Fibroblast of skin of back (primary cell): ENCODE results near the gene SETBP1.

Experiments
- DNase-seq: peaks from one replicate; pipeline ENCODE4 v3.0.0-alpha.2; 2013

Gene SETBP1

GRCh38 chr18:44817831-44818473 is 137.3 kb downstream of the SETBP1 start:
- DNase-seq, result no peak

DNA sequence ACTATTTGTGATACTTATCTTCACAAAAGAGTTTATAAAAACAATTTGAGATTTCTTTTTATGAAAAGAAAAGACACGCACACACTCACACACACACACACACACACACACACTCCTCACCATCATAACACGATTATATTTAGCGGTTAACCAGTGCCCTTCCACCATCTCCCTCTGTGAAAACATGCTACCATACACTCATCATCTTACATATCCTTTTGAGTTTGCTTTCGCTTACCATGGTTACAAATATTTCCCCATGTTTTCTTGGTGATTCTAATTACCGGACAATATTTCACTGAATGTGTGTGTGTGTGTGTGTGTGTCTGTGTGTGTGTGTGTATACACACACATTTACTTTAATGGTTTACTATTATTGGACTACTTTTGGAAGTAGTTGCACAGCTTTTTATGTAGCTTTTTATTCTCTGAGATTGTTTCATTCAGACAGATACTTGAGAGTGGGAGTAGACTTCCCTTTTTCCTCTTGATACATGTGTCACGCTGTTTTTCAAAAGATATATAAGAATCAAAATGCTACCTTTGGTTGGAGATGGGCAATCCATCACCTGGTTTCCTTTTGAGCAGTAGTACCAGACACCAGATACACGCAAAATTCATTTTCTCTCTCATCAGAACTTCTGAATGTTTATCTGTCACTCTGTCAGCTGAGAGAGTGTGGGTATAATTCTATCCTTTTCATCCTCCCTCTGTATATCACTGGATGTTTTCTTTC is 138.1 kb downstream of the SETBP1 start:
- peak; percentile 6 for DNase-seq

DNA sequence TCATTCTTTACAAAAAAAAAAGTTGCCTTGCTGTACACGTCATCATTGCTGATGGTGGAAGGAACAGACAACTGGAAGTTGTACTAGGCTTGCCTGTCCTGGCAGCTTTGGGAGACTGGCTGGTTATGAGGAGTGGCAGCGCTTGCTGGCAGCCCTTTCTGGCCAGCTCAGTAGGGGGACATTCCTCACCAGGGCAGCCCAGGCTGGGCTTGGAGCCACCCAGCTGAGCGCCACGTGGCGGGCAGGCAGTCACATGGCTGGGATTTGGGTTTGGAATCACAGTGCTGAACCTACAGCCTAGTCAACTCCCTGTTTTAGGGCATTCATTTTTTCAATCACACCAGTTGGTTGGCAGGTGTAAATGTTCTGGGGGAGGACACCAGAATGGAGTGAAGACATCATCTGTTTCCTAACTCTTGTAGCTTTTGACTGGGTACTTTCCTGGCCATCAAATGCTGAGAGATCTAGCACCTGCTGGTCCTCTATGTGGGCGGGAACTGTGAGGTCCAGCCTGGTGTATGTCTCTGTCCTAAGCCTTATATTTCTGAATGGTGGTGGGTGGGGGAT is 139.3 kb downstream of the SETBP1 start:
- peak; percentile 27 for DNase-seq

GRCh38 chr18:44821924-44822323 is 141.2 kb downstream of the SETBP1 start:
- no peak for DNase-seq

DNA sequence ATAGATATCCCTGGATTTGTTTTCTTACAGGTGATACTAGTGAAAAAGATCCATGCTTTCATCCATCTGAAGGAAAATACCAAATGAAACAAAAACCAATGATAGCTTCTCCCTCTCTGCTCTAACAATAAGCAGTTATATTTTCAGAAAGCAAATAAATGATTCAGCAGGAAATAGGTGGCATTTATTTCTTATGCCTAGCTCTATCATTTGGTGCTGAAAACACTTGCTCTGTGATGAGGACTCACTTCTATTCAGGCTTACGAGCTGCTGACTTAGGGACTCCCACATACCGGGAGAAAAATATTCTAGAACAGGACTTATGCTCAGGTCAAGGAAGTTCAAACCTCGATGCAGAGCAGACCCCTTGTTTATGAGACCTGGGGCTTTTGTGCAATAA is 142.6 kb downstream of the SETBP1 start:
- no peak for DNase-seq

DNA sequence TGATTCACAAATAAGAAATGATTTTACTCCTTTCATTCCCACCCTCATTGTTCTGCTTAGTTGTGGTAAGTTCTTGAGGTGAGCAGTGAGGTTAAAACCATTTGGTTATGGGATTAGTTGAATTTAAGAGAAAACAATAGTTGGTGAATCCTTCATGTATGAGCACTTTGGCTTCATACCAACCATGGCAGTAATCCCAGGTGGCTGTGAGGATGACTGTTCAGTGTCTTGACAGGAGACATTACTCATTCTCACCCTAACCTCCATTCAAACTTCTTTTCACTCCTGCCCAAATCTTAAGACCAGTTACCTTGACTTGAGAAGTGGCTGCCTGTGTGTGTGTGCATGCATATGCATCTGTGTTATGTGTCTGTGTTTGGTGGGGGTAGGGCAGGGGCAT is 143.1 kb downstream of the SETBP1 start:
- peak; percentile 51 for DNase-seq

- DNase-seq, result no peak
Observed at GRCh38 chr18:44824884-44825283, 144.2 kb downstream of the SETBP1 start.

GRCh38 chr18:44826418-44827259 is 146.0 kb downstream of the SETBP1 start:
- peak; percentile 98 for DNase-seq

GRCh38 chr18:44828080-44828479 is 147.4 kb downstream of the SETBP1 start:
- no peak for DNase-seq

DNA sequence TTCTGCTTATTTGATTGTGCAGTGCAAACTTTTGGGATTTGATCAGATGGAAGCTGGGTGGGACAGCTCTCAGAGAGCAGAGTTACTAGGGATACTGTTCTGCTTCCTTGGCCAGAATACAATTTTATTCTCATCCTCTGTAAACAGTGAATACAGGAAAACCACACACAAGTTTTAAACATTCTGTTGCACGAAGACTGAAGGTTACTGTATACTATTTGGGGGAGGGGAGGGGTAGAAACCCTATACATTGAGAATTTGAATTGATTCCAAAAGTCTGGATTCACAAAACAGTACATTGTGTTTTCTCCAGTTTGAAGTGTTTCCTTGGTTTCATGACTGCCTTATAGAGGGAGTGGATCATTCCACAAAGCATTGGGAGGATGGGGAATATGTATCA is 149.9 kb downstream of the SETBP1 start:
- DNase-seq, result peak; percentile 51

GRCh38 chr18:44833786-44834185 is 153.1 kb downstream of the SETBP1 start:
- no peak for DNase-seq

DNA sequence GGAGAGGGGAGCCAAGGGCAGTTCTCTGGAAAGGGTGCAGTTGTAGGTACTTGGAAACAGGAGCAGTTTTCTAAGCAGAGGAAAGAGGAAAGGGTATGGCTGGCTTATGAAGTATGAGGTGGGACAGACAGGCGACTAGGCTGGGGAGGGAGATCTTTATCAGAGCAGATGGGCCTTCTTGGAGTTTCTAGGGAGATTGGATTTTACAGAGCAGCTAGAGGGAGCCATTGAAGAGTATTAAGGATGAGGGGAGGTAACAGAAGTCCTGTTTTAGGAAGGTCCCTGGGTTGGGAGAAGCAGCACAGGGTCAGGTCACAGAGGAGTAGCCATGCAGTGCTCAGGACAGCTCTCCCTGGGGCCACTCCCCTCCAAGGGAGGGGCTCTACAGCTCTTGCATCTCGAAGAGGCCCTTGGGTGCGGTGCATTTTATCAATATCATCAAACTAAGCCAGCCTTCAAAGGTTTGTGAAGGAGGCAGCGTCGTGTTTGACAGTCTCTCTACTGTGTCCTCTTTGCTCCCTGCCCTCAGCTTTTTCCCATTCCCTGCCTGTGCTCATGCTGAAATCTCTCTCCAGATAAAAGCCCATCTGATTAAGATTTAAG is 154.3 kb downstream of the SETBP1 start:
- no peak for DNase-seq

DNA sequence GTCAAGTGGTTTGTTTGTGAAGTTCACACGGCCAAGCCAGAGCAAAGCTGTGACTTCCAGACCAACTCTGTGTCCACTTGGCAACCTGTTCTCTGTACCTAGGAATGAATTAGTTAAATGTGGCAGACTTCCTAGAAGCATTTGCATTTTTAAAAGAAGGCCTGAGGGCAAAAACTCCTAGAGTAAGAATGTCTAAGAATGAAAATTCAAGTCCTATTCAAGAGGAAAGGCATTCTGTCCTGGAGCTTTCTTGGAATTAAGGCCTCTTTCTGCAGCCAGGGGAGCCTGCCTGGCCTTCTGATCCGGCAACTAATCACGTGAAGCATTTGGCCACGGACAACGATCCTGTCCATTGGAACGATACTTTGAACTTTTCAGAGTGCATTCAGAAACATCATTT is 155.0 kb downstream of the SETBP1 start:
- DNase-seq, result no peak

- no peak for DNase-seq
Observed at GRCh38 chr18:44836263-44836662, 155.6 kb downstream of the SETBP1 start.

DNA sequence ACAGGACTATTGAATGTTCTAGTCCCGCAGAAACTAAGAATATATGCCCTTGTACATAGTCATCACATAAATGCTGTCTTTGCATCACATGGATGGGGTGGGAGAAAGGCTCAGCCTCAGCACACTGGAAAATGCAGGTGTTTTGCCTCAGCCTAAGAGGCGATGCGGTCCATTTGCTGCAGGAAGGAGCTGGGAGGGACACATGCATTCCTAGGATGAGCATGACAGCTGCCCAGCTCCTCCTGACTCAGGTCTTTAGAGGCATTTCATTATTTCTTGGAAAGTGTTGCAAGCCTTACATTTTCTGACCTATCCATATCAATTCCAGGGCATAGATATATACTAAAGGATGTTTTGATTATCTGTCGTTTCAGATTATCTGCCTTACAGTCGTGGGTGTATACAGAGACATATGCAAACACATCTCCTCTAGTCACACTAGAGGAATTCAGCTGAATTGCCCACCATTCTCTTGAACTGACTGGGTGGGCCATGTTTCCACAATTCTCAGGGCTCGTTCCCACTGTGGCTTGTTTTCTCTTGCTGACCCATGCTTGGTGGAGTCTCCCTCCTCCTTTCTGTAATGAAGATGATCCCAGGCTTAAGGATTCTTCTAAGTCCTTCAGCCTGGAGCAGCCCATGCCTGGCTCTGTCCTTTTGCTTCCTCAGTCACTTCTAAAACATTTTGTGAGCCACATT is 156.9 kb downstream of the SETBP1 start:
- peak; percentile 43 for DNase-seq

DNA sequence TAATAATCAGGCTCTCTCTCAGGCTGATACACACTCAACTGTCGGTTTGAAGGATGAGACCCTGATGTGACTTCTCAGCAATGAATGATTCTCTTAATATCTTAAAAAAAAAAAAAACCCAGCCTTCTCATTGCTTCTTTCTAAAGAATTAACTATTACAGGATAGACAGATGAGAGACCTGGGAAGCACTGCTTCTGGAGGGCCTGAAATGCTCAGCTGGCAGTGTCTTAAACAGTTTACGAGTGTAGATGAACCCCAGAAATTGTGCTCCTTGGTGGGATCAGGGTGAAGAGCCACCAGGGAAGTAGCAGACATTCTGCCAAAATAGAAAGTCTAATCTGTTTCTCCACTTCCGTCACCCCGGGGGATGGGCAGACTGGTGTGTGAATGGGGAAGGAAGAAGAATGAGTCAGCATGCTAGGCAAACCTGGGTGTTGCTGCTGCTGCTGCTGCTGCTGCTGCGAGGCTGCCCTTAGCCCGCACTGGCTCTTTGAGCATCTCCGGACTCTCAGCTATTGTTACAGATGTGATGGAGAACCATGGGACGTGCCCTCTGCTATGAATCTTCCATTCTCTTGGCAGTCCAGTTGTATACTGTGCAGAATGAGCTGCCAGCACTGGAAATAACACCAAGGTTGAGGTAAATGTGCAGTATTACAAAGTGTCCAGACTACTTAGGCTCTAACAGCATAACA is 158.4 kb downstream of the SETBP1 start:
- peak; percentile 71 for DNase-seq

DNA sequence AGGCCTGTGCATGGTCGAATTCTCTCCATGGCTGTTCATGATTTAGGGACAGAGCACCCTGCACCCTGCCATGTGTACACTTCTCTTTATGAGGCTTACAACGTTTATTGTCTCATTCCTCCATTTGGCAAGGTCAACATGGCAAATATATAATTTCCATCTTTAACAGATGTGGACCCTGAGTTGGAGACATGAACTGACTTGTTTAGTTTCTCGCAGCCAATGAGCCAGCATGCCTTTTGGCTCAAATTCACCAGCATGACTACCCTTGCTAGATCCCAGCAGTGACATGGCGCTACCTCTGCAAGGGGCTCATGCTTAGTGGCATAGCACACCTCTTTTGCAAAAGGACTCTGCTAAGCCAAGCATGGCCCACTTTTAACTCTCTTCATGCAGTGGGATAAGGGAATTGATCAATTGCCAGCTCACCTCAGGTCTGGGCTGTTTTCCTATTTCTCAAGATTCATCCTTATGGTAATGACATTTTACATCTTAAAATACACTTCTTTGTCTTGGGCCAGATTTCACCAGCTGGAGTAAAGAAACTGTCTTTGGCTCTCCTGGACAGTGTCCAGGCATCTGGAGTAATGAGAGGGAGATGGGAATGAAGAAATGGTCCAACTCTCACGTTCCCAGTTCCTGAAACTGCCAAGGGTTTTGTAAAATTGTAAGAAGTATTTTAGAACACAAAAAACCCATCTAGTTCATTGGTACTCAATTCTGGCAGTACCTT is 159.5 kb downstream of the SETBP1 start:
- DNase-seq, result no peak

- DNase-seq, result peak; percentile 22
Observed at GRCh38 chr18:44841221-44841620, 160.5 kb downstream of the SETBP1 start.

DNA sequence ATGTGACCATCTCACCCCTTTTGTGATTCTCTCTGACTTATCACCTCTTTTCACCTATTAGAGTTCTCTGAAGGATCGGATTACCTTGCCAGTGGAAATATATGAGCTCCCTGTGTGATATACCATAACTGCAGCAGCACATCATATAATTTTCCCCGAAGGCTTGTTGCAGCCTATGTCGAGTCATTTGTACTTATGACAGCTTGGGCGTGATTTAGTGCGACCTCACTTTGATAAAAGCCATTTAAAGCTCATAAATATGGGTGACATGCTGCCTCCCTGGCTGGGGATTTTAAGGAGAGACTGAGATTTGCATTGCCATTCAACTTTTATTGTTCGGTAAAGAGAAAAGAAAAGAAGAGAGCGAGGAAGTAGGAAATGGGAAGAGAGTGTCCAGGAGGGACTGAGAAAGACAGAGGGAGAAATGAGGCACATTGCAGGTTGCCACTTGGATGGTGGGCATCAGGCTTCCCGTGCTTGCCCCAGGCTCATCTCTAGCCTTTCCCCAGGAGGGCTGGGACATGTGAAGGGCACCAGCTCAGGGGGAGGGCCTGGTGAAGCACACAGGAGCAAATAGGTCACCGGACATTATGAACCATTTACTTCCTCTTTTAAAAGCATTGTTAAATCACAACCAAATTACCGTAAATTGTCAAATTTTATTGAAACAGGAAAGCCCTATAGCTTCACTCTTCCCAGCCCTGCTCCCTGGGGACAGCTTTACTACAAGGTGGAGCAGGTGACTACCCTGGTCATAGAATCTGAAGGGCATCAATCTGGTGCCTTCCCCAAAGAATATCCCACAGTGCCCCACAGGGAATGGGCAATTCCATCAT is 161.3 kb downstream of the SETBP1 start:
- no peak for DNase-seq
